ENCODE data around the gene FARP1.

DNA sequence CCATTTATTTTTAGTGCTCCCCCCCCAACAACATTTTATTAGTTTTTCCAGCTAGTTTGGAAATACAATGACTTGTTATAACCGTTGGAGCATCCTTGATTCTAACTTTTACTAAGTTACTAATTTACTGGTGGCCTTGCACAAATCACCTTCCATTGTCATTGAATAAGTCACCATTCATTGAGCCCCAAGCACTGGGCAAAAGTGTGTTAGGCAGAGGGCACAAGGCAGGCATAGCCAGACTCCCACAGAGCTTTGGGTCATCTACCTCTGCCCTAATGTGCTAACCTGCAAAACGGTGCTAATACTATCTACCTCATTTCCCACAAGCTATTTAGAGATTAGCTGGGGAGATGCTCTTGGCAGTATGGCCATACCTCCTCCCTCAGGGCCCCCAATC, 120.9 kb downstream of the FARP1 start:
- TF ChIP-seq, protein P1, sequence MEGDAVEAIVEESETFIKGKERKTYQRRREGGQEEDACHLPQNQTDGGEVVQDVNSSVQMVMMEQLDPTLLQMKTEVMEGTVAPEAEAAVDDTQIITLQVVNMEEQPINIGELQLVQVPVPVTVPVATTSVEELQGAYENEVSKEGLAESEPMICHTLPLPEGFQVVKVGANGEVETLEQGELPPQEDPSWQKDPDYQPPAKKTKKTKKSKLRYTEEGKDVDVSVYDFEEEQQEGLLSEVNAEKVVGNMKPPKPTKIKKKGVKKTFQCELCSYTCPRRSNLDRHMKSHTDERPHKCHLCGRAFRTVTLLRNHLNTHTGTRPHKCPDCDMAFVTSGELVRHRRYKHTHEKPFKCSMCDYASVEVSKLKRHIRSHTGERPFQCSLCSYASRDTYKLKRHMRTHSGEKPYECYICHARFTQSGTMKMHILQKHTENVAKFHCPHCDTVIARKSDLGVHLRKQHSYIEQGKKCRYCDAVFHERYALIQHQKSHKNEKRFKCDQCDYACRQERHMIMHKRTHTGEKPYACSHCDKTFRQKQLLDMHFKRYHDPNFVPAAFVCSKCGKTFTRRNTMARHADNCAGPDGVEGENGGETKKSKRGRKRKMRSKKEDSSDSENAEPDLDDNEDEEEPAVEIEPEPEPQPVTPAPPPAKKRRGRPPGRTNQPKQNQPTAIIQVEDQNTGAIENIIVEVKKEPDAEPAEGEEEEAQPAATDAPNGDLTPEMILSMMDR (IDR thresholded peaks at IDR 0.05; ENCODE audit: insufficient read depth, low read depth, low read length): no peak
- TF ChIP-seq EZH2 (IDR thresholded peaks at IDR 0.05; ENCODE audit: insufficient read depth, low read length): no peak

All from astrocyte (in vitro differentiated cells and primary cell).